Stimulated activated CD4-positive, alpha-beta T cell treated with anti-CD3 and anti-CD28 coated beads, Interleukin-4, amount 100 ng/mL, for 4 hours (primary cell): ENCODE results near the gene RAB25.
"Not testable (repeated sequence)": the region's sequence is repeated elsewhere in the genome, so short reads cannot be mapped to it uniquely, and the experiment has no call there.

ENCODE experiments used
- DNase-seq, 2 experiments: peaks; one replicate each; pipeline ENCODE4 v3.0.0-alpha.2; 2020

Gene RAB25

GRCh38 chr1:156104065-156104810 is 43.3 kb downstream of the RAB25 start:
- DNase-seq: peak in 1 of 2 experiments; percentile 25

- no peak for DNase-seq
These were observed 44.2 kb downstream of the RAB25 start for GRCh38 chr1:156104861-156105832.

GRCh38 chr1:156106624-156107488 is 45.9 kb downstream of the RAB25 start:
- no peak for DNase-seq

- DNase-seq: no peak
These were observed 47.1 kb downstream of the RAB25 start for GRCh38 chr1:156108057-156108456.

- DNase-seq: no peak
These were observed 47.8 kb downstream of the RAB25 start for GRCh38 chr1:156108664-156109241.

- DNase-seq: no peak
These were observed 49.3 kb downstream of the RAB25 start for GRCh38 chr1:156110252-156110651.

GRCh38 chr1:156111355-156111962 is 50.5 kb downstream of the RAB25 start:
- no peak for DNase-seq

- DNase-seq: no peak
These were observed 51.5 kb downstream of the RAB25 start for GRCh38 chr1:156112276-156113137.

- DNase-seq: no peak
These were observed 52.5 kb downstream of the RAB25 start for GRCh38 chr1:156113282-156113950.

- DNase-seq: peak; percentile 72 to 86
These were observed 53.4 kb downstream of the RAB25 start, which contains the start of gene LMNA for GRCh38 chr1:156114101-156114918. Gene LMNA (plus strand): TSS chr1:156114711. CDS start chr1:156114919, 208 bp downstream.

- DNase-seq: no peak
These were observed 54.1 kb downstream of the RAB25 start for GRCh38 chr1:156114919-156115513.

GRCh38 chr1:156115514-156116374 is 54.8 kb downstream of the RAB25 start:
- DNase-seq: no peak

- DNase-seq: not testable (repeated sequence)
These were observed 55.8 kb downstream of the RAB25 start for GRCh38 chr1:156116731-156117130.

GRCh38 chr1:156117414-156118176 is 56.6 kb downstream of the RAB25 start:
- DNase-seq: no peak

- no peak for DNase-seq
These were observed 57.4 kb downstream of the RAB25 start for GRCh38 chr1:156118177-156118868.

- no peak for DNase-seq
These were observed 58.7 kb downstream of the RAB25 start for GRCh38 chr1:156119503-156120209.
